ENCODE results near the gene PHKG2.

DNA sequence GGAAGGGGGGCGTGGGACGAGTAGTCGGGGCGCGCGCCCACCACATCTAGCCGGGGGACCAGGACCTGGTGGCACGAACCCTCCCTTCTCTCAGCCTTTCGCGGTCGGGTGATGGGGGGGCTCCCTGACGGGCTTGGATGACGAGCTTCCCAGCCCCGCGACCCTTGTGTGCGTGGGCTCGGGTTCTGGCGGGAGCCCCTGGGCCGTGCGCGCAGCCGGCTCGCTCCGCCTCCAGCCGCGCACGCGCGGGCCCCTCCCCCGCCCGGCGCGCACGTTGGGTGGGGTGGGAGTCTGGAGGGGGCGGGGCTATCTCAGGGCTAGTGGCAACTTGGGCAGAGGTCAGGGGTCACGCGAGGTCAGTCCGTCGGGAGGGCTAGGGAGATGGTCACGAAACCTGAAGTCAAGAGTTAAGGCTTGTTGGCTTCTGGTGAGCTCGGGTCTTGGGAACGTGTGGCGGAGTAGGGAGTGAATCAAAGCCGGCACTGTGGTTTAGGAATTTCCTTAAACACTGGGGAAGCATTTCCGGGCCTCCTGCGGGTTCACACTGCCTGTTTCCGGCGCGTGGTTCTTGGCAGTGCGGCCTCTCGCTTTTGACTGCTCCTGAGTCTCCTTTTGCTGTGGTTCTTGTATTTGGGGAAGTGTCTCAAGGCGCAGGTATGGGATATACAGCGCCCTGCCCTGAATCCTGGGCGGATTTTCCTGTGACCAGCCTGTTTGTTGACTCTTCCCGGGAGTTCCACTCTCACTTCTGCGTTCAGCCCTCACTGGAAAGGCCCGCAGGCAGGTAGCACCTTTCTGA is 49.2 kb upstream of the PHKG2 start, which contains the start of gene SRCAP:
- TF ChIP-seq, protein P1, sequence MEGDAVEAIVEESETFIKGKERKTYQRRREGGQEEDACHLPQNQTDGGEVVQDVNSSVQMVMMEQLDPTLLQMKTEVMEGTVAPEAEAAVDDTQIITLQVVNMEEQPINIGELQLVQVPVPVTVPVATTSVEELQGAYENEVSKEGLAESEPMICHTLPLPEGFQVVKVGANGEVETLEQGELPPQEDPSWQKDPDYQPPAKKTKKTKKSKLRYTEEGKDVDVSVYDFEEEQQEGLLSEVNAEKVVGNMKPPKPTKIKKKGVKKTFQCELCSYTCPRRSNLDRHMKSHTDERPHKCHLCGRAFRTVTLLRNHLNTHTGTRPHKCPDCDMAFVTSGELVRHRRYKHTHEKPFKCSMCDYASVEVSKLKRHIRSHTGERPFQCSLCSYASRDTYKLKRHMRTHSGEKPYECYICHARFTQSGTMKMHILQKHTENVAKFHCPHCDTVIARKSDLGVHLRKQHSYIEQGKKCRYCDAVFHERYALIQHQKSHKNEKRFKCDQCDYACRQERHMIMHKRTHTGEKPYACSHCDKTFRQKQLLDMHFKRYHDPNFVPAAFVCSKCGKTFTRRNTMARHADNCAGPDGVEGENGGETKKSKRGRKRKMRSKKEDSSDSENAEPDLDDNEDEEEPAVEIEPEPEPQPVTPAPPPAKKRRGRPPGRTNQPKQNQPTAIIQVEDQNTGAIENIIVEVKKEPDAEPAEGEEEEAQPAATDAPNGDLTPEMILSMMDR (IDR thresholded peaks at IDR 0.05), result no peak
- TF ChIP-seq POLR2A (IDR thresholded peaks at IDR 0.05), result no peak
